Activated CD4-positive, CD25-positive, alpha-beta regulatory T cell (primary cell): ENCODE results near the gene ELOVL1.
A peak's percentile ranks its signal among the peaks of the same experiment; 100 is the strongest.
"Not testable (repeated sequence)": the region's sequence is repeated elsewhere in the genome, so short reads cannot be mapped to it uniquely, and the experiment has no call there.

Experiments used
- DNase-seq, 4 experiments: peaks; one replicate each; lab custom pipeline; 2025; lab: John Stamatoyannopoulos, UW

The ELOVL1 gene

GRCh38 chr1:43367904-43368645 is at the start of gene ELOVL1:
Gene ELOVL1 (minus strand): TSS chr1:43368011. CDS start chr1:43365609, 2,402 bp downstream.
- peak; percentile 72 to 77 (median 74) for DNase-seq

- DNase-seq: no peak
These were observed 48.1 kb upstream of the ELOVL1 start for GRCh38 chr1:43415901-43416300.

- peak; percentile 23 to 58 (median 39) for DNase-seq
These were observed 46.9 kb upstream of the ELOVL1 start for GRCh38 chr1:43414634-43415223.

- DNase-seq: not testable (repeated sequence)
These were observed 45.6 kb upstream of the ELOVL1 start for GRCh38 chr1:43413426-43413825.

GRCh38 chr1:43410571-43410970 is 42.8 kb upstream of the ELOVL1 start:
- DNase-seq: no peak

DNA sequence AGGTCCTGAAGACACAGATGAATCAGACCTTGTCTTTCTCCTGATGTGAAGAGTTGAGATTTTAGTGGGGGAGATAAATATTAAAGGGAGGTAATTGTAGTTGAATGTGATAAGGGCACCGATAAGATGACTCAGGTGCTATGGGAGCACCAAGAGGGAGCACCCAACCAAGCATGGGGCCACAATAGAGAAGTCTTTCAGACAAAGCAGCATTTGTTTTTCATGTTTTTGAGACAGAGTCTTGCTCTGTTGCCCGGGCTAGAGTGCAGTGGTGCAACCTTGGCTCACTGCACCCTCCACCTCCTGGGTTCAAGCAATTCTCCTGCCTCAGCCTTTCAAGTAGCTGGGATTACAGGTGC is 38.0 kb upstream of the ELOVL1 start:
- no peak for DNase-seq

DNA sequence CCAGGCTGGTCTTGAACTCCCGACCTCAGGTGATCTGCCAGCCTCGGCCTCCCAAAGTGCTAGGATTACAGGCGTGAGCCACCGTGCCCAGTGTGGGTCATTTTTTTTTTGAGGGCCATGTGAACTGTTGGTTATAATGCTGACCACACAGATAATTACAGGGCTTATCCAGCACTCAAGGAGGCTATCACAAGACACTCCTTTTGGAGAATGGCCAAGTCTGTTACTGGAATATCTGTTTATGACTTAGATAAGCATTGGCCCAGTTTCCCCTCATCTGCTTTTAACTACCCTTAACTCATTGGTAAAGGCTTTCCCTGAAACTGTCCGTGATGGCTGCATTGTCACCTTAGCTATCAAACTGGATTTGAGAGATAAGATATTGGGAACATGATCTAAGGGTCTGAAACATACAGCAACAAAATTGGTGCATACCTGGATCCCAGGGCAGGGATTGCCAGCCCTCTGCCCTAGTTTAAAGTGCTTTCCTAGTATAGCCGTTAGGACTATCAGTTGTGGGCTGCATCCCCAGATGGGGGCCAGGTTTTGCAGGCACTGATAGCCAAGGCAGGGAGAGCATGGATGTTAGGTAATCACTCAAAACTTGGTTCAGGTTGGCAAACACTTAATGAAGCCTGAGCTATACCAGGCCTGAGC is 37.5 kb upstream of the ELOVL1 start:
- DNase-seq: no peak

GRCh38 chr1:43404353-43404752 is 36.5 kb upstream of the ELOVL1 start:
- no peak for DNase-seq

GRCh38 chr1:43402089-43402865 is 34.5 kb upstream of the ELOVL1 start:
- DNase-seq: no peak

- DNase-seq: not testable (repeated sequence)
These were observed 32.6 kb upstream of the ELOVL1 start for GRCh38 chr1:43400441-43400840.

DNA sequence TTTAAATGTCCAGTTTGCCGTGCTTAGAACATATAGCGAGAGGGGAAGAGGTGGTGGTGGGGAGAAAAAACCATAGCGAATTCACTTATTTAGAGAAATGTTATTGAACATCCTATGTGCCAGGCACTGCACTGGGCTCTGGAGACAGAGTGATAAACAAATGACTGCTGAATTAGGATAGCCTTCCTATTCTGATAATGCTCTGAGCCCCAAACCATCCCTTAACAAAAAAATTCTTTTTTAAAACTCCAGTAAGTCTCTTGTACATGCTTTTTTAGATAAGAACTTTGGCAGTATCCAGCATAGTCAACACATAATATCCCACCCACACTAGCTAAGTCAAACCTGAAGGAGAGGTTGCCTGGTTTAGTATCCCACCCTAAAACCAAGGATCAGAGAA is 30.4 kb upstream of the ELOVL1 start:
- DNase-seq: no peak

DNA sequence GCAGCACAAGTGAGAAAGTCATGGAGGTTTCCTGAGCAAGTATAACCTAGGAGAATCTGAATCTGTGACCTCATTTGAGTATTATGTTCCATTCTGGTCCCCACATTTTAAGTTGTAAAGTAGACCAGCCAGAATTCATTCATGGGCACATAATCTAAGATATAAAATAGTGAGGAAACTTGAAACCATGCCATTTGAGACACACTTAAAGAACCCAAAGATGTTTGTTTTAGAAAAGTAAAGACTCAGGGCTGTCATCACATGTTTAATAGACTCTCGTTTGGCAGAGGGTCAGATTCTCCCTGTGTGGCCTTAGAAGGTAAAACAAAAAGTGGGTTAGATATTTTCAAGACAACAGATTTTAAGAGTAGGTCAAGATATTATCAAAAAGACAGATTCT is 28.2 kb upstream of the ELOVL1 start:
- DNase-seq: no peak

GRCh38 chr1:43395523-43395922 is 27.7 kb upstream of the ELOVL1 start:
- DNase-seq: no peak

DNA sequence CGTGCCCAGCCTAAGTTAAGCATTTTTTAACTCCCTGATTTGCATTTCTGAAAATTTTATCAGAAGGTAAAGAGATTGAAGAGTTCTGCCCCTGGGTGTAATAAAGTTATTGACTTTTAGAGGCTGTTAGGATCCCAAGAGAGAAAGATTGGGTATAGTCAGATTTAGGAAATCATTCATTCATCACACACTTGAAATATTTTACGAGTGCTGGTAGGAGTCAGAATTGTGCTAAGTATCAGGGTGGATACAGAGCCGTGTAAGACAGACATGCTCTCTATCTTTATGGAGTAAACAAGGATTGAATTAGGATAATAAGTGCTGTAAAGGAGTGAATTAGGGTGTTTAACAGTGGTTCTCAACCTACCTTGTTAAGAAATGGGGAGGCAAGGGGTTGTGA is 24.9 kb upstream of the ELOVL1 start:
- DNase-seq: no peak

GRCh38 chr1:43389326-43390313 is 21.8 kb upstream of the ELOVL1 start, which contains the start of the genes MED8 and SZT2:
Gene MED8 (minus strand): TSS chr1:43389800. CDS start chr1:43389764, 36 bp downstream.
Gene SZT2 (plus strand): TSS chr1:43389899. CDS start chr1:43389969, 70 bp downstream.
- DNase-seq: peak; percentile 80 to 84 (median 82)

DNA sequence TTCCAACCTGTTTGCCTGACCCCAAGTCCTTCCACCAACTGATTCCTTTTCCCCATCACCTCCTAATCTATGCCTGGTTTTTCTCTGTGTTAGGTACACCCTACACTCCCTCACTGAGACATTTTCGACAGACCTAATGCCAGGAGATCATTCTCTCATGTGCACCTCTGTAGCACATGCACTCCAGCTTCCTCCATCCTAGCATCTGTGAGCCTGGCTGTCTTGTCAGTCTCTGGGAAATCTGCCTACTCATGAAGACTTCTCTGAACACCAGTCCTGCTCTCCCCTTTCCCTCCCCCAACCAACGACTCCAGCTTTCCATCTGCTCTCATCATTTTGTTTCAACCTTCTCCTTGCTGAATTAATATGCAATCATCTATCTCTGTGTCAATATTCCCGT is 20.8 kb upstream of the ELOVL1 start:
- no peak for DNase-seq

DNA sequence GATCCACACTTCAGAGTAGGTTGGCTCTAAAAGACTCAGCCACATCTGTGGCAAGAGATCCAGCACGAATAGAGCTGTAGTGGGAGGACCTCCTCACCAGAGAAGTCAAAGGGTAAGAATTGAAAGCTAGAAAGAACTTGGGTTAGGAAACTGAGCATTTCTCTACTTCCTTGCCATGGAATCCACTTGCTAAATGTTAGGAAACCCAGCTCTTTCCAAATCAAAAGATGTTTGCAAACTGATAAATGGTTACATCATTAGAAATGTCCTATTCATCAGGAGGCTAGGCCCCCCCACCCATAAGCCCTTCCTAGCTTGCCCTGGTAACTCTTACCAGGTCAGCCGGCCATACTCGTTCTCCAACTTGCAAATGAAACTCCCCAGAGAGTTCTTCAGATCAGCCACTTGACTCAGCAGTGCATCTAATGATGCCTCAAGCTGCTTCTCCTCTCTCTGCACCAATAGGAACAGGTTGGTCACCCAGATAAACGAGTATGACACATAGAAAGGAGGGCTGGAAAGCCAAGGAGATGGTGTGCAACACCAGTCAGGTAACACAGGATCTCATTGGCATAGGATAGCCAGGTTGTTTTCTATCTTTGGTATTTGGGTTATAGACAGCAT is 20.3 kb upstream of the ELOVL1 start:
- no peak for DNase-seq

GRCh38 chr1:43386676-43387075 is 18.9 kb upstream of the ELOVL1 start:
- DNase-seq: no peak

GRCh38 chr1:43383449-43383848 is 15.6 kb upstream of the ELOVL1 start:
- DNase-seq: no peak

DNA sequence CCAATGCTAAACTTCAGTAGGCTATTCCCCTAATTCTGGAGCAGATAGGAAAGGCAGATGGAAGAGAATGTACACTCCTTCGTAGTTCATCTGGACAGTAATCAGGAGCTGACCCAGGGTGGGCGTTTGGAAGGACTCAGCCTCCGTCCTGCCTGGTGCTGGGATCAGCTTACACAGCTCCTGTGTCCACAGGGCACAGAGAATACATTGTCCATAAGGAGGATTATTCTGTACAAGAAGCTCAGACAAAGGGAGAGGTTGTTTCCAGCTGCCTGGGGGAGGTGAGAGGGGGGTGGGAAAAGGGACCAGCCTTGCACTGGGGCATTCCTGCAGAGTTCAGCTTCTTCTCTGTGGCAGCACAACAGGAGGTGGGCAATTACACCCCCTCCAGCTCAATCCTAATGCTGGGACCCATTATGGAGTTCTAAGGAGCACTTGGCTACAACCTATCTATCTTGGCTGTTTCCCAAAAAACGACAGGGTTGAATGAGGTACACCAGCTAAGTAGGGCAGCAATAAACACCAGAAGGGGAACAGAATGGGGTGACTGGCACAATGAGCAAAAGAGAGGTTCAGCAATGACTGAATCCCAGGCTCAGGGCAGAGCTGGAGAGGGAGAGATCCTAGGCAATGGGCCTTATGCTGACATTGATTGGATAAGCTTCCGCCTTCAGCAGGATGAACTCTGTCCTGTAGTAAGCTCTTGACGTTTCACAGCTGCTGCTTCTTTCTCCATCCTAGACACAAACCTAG is 14.4 kb upstream of the ELOVL1 start:
- no peak for DNase-seq
